HepG2 (cell line): ENCODE data around the gene DAZAP1. TPM values are rescaled to one million over a fixed set of nuclear protein-coding genes. Genes with fewer than 3 reads are reported as not detected.
A peak's percentile ranks its signal among the peaks of the same experiment; 100 is the strongest.

Experiments
- E2F5 ChIP-seq: sonication (generic); formaldehyde crosslinking; conservative IDR thresholded peaks from 2 replicates; pipeline ENCODE4 v1.4.0; 2020; ENCODE audit warnings: missing genetic modification reagents
- ERF ChIP-seq: IDR thresholded peaks from 2 replicates; pipeline ENCODE4 v1.6.1; 2018; ENCODE audit warnings: missing biosample characterization, missing genetic modification reagents
- ESRRA ChIP-seq: sonication (generic); formaldehyde crosslinking; IDR thresholded peaks from 2 replicates; pipeline ENCODE4 v1.5.1; 2020; ENCODE audit warnings: mild to moderate bottlenecking, low read depth, missing genetic modification reagents
- KLF15 ChIP-seq: sonication (generic); formaldehyde crosslinking; IDR thresholded peaks from 2 replicates; pipeline ENCODE4 v1.8.1; 2023; ENCODE audit warnings: borderline replicate concordance, mild to moderate bottlenecking, inconsistent platforms, missing genetic modification reagents, mixed read lengths
- KLF9 ChIP-seq: IDR thresholded peaks from 2 replicates; pipeline ENCODE4 v1.6.1; 2016; ENCODE audit warnings: low read depth
- MAX ChIP-seq: IDR thresholded peaks from 2 replicates; pipeline ENCODE4 v1.6.1; 2012; ENCODE audit warnings: inconsistent platforms
- MIXL1 ChIP-seq: IDR thresholded peaks from 2 replicates; pipeline ENCODE4 v1.6.1; 2016
- RFX1 ChIP-seq: fragments of 450-650 bp; IDR thresholded peaks from 2 replicates; pipeline ENCODE4 v1.6.1; 2017
- TBX2 ChIP-seq: sonication (generic); formaldehyde crosslinking; IDR thresholded peaks from 2 replicates; pipeline ENCODE4 v1.5.0; 2020; ENCODE audit warnings: missing genetic modification reagents, mild to moderate bottlenecking, borderline replicate concordance
- THYN1 ChIP-seq: sonication (generic); formaldehyde crosslinking; IDR thresholded peaks from 2 replicates; pipeline ENCODE4 v1.8.1; 2023; ENCODE audit warnings: low read depth, mild to moderate bottlenecking, moderate library complexity, missing genetic modification reagents, borderline replicate concordance
- UBTF ChIP-seq: sonication (generic); formaldehyde crosslinking; IDR thresholded peaks from 2 replicates; pipeline ENCODE4 v1.4.0; 2020; ENCODE audit warnings: mild to moderate bottlenecking, missing genetic modification reagents
- ZBTB1 ChIP-seq: sonication (generic); formaldehyde crosslinking; IDR thresholded peaks from 2 replicates; pipeline ENCODE4 v1.4.0; 2020; ENCODE audit warnings: missing genetic modification reagents, borderline replicate concordance
- ZC3H4 ChIP-seq: sonication (generic); formaldehyde crosslinking; IDR thresholded peaks from 2 replicates; pipeline ENCODE4 v1.4.0; 2020; ENCODE audit warnings: missing genetic modification reagents, borderline replicate concordance
- ZNF280B ChIP-seq: sonication (generic); formaldehyde crosslinking; IDR thresholded peaks from 2 replicates; pipeline ENCODE4 v1.5.0; 2020; ENCODE audit warnings: missing genetic modification reagents, mild to moderate bottlenecking, borderline replicate concordance
- ZNF430 ChIP-seq: sonication (generic); formaldehyde crosslinking; IDR thresholded peaks from 2 replicates; pipeline ENCODE4 v1.9.0; 2021; ENCODE audit warnings: mild to moderate bottlenecking, missing genetic modification reagents
- ZNF605 ChIP-seq: sonication (generic); formaldehyde crosslinking; IDR thresholded peaks from 2 replicates; pipeline ENCODE4 v1.8.0; 2022; ENCODE audit warnings: mild to moderate bottlenecking, missing genetic modification reagents
- ZNF7 ChIP-seq: IDR thresholded peaks from 2 replicates; pipeline ENCODE4 v1.6.1; 2016; ENCODE audit warnings: missing biosample characterization, missing genetic modification reagents
- polyA plus RNA-seq, 8 experiments: library from polyadenylated mRNA; depleted of rRNA in 3 of 8; stranded (reverse) in 7 of 8; unstranded in 1 of 8; fragments of >200 nt; fragmentation: Illumina TruSeq in 4 of 8; extraction: Trizol in 4 of 8; gene quantifications; 2 replicates each; pipeline versions ENCODE4 v1.2.1 to v1.2.3, GENCODE V29; 2011 to 2016; ENCODE audit warnings: low read depth in 4 of 8, missing spikeins in 1 of 8, mixed read lengths in 1 of 8; ENCODE audit not compliant: insufficient read depth in 1 of 8
- total RNA-seq, 5 experiments: library from RNA; depleted of rRNA; stranded (reverse); fragments of >200 nt; fragmentation: Illumina TruSeq; extraction: Trizol; gene quantifications; 2 replicates each; pipeline ENCODE4 v1.2.3, GENCODE V29; 2016; ENCODE audit warnings: low read depth in 1 of 5
- TF ChIP-seq, protein P1 (sequence below): sonication (generic); formaldehyde crosslinking; IDR thresholded peaks from 2 replicates; pipeline ENCODE4 v1.5.1; 2020; ENCODE audit warnings: mild to moderate bottlenecking, missing genetic modification reagents, moderate library complexity
- TF ChIP-seq, protein P2 (sequence below): sonication (generic); formaldehyde crosslinking; conservative IDR thresholded peaks from 2 replicates; pipeline ENCODE4 v1.8.1; 2023; ENCODE audit warnings: missing genetic modification reagents

DAZAP1 gene
- total and polyA plus RNA-seq, 2 of the 13 experiments (the other 11 are each of a cell fraction or from before 2014, with no cell fraction given) = 63.3 to 79.2 TPM

DNA sequence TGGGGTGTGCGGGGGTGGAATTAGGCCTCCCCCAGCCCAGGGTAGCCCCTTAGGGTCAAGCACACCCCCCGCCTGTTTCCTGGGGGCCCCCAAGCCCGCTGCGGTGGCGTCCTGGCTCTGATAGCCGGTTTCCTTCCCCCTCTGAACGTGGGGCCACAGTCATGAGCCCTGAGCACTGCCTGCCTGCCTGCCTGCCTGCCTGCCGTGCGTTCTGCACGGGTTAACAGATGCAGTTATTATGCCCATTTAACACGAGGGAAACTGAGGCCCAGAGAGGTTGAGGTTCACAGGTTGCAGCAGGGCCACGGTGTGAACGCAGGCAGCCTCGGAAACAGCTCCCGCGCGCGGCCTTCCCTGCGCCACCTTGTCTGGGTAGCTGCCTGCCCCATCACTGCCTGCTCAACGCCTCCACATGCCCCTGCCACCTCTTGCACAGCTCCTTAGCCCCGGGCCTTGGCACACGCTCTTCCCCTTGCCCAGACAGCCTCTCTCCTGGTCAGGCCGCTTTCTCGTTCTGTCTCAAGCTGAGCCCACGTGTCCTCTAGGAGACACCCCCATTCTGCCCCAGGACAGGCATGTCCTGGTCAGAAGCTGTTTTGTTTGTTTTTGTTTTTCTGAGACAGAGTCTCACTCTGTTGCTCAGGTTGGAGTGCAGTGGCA lies 4.8 kb upstream of the DAZAP1 start (continued):
- TF ChIP-seq UBTF (CRISPR knock-in tag) (peak; percentile 28), ZBTB1 (CRISPR knock-in tag) (no peak), ZNF430 (CRISPR knock-in tag) (no peak), THYN1 (CRISPR knock-in tag) (no peak), ZNF7 (peak; percentile 93), ZNF605 (CRISPR knock-in tag) (no peak), E2F5 (CRISPR knock-in tag) (no peak), MAX (peak; percentile 40; the same call in 1 of the 2 replicates), KLF15 (CRISPR knock-in tag) (no peak), ZNF280B (CRISPR knock-in tag) (no peak), ESRRA (CRISPR knock-in tag) (no peak), MIXL1 (CRISPR knock-in tag) (no peak), RFX1 (no peak), ERF (CRISPR knock-in tag) (no peak; the same call in 1 of the 2 replicates), ZC3H4 (CRISPR knock-in tag) (no peak), KLF9 (CRISPR knock-in tag) (no peak), TBX2 (CRISPR knock-in tag) (no peak)
- TF ChIP-seq, protein P1, sequence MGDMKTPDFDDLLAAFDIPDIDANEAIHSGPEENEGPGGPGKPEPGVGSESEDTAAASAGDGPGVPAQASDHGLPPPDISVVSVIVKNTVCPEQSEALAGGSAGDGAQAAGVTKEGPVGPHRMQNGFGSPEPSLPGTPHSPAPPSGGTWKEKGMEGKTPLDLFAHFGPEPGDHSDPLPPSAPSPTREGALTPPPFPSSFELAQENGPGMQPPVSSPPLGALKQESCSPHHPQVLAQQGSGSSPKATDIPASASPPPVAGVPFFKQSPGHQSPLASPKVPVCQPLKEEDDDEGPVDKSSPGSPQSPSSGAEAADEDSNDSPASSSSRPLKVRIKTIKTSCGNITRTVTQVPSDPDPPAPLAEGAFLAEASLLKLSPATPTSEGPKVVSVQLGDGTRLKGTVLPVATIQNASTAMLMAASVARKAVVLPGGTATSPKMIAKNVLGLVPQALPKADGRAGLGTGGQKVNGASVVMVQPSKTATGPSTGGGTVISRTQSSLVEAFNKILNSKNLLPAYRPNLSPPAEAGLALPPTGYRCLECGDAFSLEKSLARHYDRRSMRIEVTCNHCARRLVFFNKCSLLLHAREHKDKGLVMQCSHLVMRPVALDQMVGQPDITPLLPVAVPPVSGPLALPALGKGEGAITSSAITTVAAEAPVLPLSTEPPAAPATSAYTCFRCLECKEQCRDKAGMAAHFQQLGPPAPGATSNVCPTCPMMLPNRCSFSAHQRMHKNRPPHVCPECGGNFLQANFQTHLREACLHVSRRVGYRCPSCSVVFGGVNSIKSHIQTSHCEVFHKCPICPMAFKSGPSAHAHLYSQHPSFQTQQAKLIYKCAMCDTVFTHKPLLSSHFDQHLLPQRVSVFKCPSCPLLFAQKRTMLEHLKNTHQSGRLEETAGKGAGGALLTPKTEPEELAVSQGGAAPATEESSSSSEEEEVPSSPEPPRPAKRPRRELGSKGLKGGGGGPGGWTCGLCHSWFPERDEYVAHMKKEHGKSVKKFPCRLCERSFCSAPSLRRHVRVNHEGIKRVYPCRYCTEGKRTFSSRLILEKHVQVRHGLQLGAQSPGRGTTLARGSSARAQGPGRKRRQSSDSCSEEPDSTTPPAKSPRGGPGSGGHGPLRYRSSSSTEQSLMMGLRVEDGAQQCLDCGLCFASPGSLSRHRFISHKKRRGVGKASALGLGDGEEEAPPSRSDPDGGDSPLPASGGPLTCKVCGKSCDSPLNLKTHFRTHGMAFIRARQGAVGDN = peak; percentile 83
- TF ChIP-seq, protein P2, sequence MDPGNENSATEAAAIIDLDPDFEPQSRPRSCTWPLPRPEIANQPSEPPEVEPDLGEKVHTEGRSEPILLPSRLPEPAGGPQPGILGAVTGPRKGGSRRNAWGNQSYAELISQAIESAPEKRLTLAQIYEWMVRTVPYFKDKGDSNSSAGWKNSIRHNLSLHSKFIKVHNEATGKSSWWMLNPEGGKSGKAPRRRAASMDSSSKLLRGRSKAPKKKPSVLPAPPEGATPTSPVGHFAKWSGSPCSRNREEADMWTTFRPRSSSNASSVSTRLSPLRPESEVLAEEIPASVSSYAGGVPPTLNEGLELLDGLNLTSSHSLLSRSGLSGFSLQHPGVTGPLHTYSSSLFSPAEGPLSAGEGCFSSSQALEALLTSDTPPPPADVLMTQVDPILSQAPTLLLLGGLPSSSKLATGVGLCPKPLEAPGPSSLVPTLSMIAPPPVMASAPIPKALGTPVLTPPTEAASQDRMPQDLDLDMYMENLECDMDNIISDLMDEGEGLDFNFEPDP (CRISPR knock-in tag) = no peak
